Tibial nerve (tissue), 3 donors: Measurements from ENCODE around the gene SPZ1.

Experiments
- POLR2A ChIP-seq, 2 donors: fragments of 450-650 bp; IDR thresholded peaks; one replicate each; pipeline ENCODE4 v1.6.1; 2017; ENCODE audit warnings: antibody characterized with exemption in 2 of 2, mild to moderate bottlenecking in 2 of 2, moderate library complexity in 2 of 2
- TF ChIP-seq, protein P1 (sequence below), 5 experiments: fragments of 200-600 bp in 3 of 5; fragments of 450-650 bp in 2 of 5; sonication (generic) in 3 of 5; IDR thresholded peaks; one replicate each; pipeline ENCODE4 v1.5.1; 2016 to 2019; ENCODE audit warnings: antibody characterized with exemption in 5 of 5, mild to moderate bottlenecking in 3 of 5, moderate library complexity in 2 of 5

DNA sequence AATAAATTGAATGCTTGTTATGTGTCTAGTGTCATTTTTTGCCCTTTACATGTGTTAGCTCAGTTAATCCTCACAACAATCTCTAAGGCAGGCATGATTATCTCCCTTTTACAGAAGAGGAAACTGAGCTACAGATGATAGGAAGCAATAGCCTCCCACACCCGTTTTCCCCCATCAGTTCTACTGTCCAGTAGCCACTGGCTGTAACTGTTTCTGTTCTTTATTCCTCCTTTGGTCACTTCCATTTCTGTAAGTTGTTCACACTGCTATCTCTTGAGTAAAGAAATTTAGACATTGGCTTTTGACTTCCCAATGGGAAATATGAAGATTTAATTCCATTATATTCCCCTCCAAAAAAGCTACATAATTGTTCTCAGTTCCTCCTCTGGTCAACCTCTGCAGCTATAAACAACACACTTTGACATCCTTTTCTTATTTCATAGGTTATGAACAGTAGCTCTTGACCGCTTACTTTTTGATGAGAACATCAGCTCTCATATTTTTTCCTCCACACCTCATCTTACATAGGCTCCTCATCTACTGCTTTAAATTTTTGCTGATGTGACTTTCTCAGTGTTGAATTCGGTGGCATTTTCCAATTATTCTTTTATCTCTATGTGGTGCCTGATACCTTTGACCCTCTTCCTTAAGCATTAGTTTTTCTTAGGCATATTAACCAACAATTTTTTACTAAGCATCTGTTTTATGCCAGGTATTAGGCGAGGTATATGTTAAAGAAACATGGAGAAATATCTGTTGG lies 21.4 kb downstream of the SPZ1 start:
- TF ChIP-seq, protein P1, sequence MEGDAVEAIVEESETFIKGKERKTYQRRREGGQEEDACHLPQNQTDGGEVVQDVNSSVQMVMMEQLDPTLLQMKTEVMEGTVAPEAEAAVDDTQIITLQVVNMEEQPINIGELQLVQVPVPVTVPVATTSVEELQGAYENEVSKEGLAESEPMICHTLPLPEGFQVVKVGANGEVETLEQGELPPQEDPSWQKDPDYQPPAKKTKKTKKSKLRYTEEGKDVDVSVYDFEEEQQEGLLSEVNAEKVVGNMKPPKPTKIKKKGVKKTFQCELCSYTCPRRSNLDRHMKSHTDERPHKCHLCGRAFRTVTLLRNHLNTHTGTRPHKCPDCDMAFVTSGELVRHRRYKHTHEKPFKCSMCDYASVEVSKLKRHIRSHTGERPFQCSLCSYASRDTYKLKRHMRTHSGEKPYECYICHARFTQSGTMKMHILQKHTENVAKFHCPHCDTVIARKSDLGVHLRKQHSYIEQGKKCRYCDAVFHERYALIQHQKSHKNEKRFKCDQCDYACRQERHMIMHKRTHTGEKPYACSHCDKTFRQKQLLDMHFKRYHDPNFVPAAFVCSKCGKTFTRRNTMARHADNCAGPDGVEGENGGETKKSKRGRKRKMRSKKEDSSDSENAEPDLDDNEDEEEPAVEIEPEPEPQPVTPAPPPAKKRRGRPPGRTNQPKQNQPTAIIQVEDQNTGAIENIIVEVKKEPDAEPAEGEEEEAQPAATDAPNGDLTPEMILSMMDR (IDR thresholded peaks at IDR 0.05), result no peak
- TF ChIP-seq POLR2A (IDR thresholded peaks at IDR 0.05), result no peak
